Activated T-helper 1 cell treated with anti-CD3 and anti-CD28 coated beads, Interleukin-12 subunit alpha, Interleukin-12 subunit beta, Interleukin-2, Interleukin-4 antibody, amounts not matched to agents 30 ng/mL and 10 ng/mL and 1 ng/mL, durations not matched to agents 14 hours and 24 hours and 36 hours (primary cell): ENCODE data around the gene NMT1. TPM values are rescaled to one million over a fixed set of nuclear protein-coding genes. Genes with fewer than 3 reads are reported as not detected.

ENCODE experiments used
- total RNA-seq: library from RNA; stranded (reverse); gene quantifications from 2 replicates; pipeline ENCODE4 v1.2.3, GENCODE V29; 2022

Gene NMT1
- total RNA-seq, 1 donor from 2014 or later, result 173 TPM

Other genes starting within 250 kb of the NMT1 start
- 4.7 and 5.7 TPM in 2 replicates for gene GJC1, start 231.0 kb upstream of the NMT1 start, total RNA-seq
- gene HIGD1B, start 213.4 kb upstream of the NMT1 start, total RNA-seq, result not detected in 2 replicates
- gene EFTUD2, start 161.9 kb upstream of the NMT1 start, total RNA-seq, result 206 and 219 TPM in 2 replicates
- not detected in 2 replicates for gene GFAP, start 145.8 kb upstream of the NMT1 start, total RNA-seq
- 41.4 and 42.8 TPM in 2 replicates for gene KIF18B, start 113.5 kb upstream of the NMT1 start, total RNA-seq
- gene C1QL1, start 93.0 kb upstream of the NMT1 start, total RNA-seq, result 0.39 and 0.54 TPM in 2 replicates
- 24.0 and 24.9 TPM in 2 replicates for gene DCAKD, start 9.7 kb upstream of the NMT1 start, total RNA-seq
- 2.4 and 4.3 TPM in 2 replicates for gene PLCD3, start 71.2 kb downstream of the NMT1 start, total RNA-seq
- 11.3 and 12.5 TPM in 2 replicates for gene ACBD4, start 74.4 kb downstream of the NMT1 start, total RNA-seq
- 65.9 and 67.9 TPM in 2 replicates for gene HEXIM1, start 87.2 kb downstream of the NMT1 start, total RNA-seq
- gene HEXIM2, start 100.6 kb downstream of the NMT1 start, total RNA-seq, result 6.7 and 7.1 TPM in 2 replicates
- 363 and 374 TPM in 2 replicates for gene FMNL1, start 160.6 kb downstream of the NMT1 start, total RNA-seq
- 0.44 and 0.56 TPM in 2 replicates for gene SPATA32, start 200.8 kb downstream of the NMT1 start, total RNA-seq